ENCODE data around the gene SETD4.
A peak's percentile ranks its signal among the peaks of the same experiment; 100 is the strongest.
"Not testable (repeated sequence)": the region's sequence is repeated elsewhere in the genome, so short reads cannot be mapped to it uniquely, and the experiment has no call there.

Gene SETD4

DNA sequence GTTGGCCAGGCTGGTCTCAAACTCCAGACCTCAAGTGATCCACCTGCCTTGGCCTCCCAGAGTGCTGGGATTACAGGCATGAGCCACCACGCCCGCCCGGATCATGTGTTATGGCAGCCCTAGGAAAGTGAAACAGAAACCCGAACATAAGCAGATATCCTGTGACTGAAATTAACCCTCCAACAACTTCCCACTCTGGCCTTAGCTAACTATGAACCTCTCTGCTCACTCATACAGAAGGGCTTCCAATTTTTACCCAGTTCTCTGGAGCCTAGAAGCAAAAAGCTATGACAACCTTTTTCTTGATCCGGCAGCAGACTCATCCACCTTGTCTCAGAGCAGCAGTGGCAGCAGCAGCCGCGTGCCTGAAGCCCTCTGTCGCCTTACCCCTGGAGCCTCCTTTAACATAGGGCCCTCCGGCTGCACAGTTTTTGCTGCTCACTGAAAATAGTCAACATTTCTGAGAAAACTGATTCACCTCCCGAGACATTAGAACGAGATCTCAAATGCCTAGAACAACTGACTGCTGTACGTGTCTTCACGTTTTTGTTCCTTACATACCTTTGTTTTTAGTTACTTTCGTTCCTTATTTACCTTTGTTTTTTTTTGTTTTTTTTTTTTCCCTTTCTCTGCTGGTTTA, 18.8 kb upstream of the SETD4 start:
- DNase-seq (ENCODE audit: low read depth in 4 of 4, low spot score in 1 of 4) = peak in 2 of 4 experiments; percentile 6 to 9

DNA sequence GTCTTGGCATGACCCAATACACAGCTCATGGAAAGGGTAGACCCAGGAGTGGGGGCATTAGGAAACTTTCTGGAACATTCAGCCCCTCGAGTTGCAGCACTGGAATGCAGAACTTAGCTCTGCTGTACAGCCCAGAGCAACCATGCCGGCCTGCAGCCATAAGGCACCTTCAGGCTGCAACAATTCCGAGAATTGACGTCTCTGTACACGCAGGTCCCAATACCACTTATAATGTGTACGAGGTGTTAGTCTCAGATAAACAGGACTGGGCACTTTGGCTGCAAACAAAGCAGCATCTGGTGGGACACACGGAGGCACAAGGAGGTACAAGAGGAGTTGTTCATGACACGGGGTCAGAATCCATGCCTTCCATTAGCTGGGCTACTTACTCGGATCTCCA, 17.4 kb upstream of the SETD4 start:
- DNase-seq (ENCODE audit: low read depth in 4 of 4, low spot score in 1 of 4) = no peak

DNA sequence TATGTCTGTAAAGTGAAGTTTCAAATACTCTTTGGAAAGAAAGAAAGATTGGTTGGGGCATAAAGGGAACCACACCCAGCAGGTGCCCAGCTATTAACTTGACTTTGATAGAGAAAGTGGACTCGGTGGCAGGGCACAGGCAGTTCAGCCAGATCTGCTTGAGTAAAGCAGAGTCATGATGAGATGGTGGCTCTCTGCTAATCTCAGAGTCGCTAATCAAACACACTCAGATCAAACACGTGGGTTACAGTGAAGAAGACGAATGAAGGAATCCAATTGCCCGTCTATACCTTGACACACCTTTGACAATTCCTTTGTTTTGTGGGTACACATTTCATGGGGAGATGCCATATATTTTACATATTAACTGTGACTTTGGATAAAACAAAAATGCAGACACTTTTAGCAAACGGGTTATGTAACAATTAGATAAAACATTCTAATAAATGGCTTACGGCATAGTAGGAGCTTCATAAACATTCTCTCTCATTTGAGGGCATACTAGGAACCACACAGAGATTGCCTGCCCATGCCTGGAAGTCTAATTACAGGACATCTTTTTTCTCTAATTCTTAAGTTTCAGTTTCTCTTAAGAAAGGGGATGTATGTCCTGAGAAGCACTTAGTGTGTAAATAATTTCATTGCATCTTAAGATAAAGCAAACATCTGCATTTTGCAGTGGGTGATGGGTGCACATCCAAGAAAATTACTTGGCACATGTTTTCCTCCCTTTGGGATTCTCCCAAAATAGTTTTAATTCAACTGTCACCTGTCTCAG, 16.7 kb upstream of the SETD4 start:
- no peak for DNase-seq (ENCODE audit: low read depth in 4 of 4, low spot score in 1 of 4)

DNA sequence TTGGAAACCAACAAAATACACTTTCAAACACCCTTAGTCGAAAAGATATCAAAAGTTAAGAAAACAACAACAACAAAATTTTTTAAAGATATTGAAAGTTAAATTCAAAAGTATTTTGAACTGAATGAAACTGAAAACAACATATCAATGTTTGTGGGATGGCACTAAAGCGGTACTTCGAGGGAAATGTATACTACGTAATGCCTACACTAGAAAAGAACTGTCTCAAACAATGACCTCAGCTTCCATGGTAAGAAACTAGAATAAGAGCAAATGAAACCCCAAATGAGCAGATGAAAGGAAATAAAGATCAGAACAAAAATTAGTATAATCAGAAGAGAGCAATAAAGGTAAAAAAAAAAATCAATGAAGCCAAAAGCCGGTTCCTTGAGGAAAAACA, 15.6 kb upstream of the SETD4 start:
- no peak for DNase-seq (ENCODE audit: low read depth in 4 of 4, low spot score in 1 of 4)

DNA sequence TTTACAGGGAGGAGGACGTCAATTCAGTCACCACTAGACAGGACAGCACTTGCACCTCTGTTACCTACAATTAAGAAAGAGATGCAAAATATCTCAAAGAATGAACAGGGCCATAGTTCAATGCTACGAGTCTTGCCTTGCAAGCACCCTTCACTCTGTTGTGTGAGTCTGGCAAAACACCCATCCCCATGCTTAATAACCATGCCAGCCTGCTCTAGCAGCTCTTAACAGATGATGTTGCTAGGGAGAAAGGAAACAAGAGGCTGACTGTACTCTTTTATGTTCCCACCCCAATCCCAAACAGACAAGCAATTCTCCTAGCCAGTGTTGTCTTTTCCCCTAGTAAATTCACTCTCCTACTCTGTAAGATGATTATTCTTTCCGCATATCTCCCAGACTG, 14.8 kb upstream of the SETD4 start:
- DNase-seq (ENCODE audit: low read depth in 4 of 4, low spot score in 1 of 4) = no peak

DNA sequence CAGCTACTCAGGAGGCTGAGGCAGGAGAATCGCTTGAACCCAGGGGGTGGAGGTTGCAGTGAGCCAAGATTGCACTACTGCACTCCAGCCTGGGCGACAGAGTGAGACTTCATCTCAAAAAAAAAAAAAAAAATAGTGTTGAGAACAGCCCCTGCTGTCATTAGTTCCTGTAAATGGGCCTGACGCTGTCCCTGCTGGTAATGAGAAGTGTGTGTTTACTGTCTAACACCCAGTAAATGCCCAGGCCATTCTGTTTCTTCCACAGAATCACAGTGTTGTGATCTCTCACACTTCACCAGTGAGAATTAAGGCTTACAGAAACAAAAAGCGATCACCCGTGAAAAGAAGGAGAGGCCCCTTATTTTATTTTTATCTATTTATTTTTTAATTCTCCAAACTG, 13.6 kb upstream of the SETD4 start:
- DNase-seq (ENCODE audit: low read depth in 4 of 4, low spot score in 1 of 4) = not testable (repeated sequence)

DNA sequence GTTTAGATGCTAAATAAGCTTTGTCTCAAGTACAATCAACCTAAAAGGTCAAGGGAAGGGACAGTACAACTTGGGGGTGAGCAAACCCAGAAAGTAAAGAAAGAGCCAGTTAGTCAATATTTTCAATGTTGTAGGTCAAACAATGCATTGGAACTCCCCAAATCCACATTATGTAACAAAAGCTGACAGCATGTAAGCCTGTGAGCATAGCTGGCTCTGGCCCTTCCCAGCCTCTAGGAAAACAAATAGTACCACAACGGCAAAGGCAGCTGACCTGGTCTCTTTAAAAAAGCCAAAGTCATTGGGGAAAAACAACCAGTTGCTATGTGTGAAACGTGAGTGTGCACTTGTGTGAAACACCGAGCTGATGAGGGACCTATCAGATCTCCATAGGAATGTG, 12.9 kb upstream of the SETD4 start:
- DNase-seq (ENCODE audit: low read depth in 4 of 4, low spot score in 1 of 4) = no peak

DNA sequence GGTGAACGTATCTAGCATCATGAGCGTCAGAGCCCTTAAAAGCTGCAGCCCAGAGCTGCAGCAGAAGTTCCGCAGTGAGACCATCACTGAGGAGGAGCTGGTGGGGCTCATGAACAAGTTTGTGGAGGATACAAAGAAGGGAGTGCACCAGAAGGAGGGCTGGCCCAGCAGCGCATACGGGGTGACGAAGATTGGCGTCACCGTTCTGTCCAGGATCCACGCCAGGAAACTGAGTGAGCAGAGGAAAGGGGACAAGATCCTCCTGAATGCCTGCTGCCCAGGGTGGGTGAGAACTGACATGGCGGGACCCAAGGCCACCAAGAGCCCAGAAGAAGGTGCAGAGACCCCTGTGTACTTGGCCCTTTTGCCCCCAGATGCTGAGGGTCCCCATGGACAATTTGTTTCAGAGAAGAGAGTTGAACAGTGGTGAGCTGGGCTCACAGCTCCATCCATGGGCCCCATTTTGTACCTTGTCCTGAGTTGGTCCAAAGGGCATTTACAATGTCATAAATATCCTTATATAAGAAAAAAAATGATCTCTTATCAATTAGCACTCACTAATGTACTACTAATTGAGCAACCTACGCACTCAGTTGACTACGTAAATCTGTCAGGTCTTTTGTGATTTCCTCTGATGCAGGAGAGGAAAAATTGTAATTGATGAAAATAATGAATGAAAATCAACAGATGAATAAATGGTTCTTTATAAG, 12.3 kb upstream of the SETD4 start:
- DNase-seq (ENCODE audit: low read depth in 4 of 4, low spot score in 1 of 4) = no peak

DNA sequence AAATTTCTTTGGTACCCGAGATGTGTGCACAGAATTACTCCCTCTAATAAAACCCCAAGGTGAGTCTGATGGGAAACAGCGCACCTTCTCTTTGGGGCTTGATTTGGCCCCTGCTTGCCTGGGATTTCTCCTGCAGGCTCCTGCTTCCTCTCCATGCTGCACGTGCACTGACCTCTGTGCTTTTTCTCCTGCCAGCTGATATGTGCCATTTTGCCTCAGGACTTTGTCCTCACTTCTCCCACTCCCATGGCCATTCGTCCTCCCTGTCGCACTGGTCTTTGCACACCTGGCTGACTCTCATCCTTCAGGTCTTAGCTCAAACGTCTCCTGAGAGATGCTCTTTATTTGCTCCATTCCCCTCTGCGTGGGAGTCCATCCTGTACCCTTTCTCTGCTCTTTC, 10.7 kb upstream of the SETD4 start:
- DNase-seq (ENCODE audit: low read depth in 4 of 4, low spot score in 1 of 4) = no peak

DNA sequence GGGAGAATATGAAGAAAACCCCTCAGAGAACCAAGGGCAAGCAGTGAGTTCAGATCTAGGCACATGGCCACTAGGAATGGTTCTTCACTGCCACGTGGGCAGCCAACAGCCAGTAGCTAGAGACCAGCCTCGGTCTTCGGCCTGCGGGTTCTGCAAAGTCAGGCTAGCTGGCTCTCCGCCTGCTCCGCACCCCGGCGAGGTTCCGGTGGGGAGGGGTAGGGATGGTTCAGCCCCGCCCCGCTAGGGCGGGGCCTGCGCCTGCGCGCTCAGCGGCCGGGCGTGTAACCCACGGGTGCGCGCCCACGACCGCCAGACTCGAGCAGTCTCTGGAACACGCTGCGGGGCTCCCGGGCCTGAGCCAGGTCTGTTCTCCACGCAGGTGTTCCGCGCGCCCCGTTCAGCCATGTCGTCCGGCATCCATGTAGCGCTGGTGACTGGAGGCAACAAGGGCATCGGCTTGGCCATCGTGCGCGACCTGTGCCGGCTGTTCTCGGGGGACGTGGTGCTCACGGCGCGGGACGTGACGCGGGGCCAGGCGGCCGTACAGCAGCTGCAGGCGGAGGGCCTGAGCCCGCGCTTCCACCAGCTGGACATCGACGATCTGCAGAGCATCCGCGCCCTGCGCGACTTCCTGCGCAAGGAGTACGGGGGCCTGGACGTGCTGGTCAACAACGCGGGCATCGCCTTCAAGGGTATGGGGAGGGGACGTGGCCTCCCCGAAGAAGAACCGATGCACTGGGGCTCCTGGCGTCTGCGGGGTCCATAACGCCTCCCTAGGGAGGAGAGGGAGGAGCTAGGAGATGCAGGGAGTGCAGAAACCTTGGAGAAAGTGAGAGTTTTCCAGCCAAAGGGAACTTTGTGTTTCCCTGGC, 9.6 kb upstream of the SETD4 start, which contains the start of gene CBR1:
CBR1 (plus strand) TSS at position 312 of the 871 bp plus-strand sequence; CDS start at position 404, 92 bp downstream.
- peak; percentile 66 to 85 (median 78) for DNase-seq (ENCODE audit: low read depth in 4 of 4, low spot score in 1 of 4)

DNA sequence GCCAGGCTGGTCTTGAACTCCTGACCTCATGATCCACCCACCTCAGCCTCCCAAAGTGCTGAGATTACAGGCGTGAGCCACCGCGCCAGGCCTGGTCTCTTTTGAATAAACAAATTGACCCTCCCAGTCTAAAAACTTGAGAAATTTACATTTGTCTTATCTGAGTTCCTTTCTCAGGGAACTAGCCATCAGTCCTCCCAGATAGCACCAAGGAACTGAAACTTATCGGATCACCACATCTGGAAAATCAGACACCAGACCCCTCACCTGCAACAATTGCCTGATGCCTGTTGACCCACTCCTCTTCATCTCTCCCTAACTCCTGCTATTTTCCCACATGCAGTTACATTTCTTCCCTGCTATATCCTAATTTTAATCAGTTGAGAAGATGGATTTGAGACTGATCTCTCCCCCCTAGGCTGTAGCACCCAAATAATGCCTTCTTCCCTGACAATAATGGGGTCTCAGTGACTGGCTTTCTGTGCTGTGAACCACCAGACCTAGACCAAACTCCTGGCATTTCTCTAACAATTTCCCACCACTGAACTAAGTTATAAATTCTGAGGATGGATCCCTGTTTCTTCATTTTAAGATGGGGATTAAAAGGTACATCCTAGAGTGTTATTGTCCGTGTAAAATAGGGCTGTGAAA, 8.5 kb upstream of the SETD4 start:
- DNase-seq (ENCODE audit: low read depth in 4 of 4, low spot score in 1 of 4) = no peak

DNA sequence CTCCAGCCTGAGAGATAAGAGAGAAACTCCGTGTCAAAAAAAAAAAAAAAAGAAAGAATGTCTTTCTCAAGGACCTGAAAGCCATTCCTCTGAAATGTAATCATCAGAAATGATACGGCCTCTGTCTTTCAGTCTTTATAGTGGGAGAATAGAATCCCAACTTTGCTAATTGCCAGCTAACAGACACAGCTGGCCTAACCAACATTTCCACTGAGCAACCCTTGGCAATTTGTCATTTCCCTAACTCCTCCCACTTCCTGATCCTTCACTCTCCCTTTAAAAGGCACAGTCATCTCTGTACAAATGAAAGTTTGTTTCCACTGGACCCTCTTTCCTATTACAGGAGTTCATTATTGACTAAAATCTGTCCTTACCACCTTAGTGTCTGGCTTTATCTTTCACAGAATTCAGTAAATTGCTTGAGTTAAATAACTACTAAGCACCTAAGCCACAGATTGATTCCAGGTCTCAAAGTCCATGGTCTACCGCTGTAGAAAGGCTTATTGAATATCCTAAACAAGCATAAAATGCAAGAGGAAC, 5.2 kb upstream of the SETD4 start:
- DNase-seq (ENCODE audit: low read depth in 4 of 4, low spot score in 1 of 4) = no peak

DNA sequence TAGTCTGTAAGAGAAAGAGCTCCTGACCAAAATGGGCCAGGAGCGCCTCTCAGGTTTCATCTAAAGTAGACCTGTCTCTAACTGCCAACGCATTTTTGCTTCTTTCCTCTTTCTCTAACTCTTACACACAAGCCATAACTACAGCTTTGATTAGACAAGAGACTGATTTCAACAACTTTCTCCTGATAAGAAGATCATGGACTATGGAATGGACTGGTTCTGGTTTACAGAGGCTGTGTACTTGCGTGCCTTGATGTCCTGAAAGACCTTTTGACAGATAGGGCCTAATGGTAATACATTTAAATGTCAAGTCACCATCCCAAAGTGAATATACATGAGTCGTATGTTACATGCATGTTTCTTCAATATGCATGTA, 3.7 kb upstream of the SETD4 start:
- no peak for DNase-seq (ENCODE audit: low read depth in 4 of 4, low spot score in 1 of 4)

DNA sequence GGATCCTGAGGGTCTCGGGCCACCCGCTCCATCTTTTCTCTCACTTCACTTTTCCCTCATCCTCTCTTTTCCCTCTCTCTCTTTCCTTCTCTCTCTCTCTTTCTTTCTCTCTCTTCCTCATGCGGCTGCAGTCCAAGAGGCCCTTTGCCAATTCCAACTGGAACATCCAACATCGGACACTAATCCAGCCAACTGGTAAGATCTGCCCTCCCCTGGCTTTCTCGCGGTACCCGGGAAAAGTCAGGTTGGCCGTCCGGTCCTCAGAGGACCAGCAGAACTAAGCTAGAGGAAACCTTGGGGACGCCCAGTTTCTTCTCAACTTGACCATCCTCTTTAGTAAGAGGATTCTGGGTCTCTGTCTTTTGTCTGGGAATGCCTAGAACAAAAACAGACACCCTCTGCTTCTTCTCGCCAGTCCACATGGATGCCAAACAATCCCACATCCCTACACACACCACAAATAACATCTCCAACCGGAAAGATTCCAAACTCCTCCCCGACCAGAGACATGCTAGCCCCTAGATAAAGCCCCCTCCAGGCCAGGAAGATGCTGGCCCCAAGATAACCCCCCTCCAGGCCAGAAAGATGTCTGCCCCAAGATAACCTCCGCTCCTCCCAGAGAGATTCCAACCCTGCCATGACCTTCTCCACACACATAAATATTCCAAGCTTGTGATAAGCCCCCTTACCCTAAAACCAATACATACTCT, 3.2 kb upstream of the SETD4 start:
- DNase-seq (ENCODE audit: low read depth in 4 of 4, low spot score in 1 of 4) = no peak

DNA sequence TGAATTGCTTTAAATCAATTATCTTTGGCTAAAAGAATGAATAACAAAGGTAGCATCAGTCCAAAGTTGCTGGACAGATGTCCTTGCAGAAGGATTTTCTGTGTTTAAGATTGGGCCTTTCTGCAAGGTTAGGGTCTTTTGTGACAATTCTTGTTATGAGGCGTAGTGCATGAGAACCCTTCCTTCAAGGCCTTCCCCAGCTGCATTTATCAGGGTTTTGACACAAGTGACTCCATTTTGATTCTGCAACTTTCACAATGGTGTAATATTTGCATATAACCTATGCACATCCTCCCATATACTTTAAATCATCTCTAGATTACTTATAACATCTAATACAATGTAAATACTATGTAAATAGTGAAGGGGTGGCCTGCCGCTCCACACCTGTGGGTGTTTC, 1.1 kb upstream of the SETD4 start:
- no peak for DNase-seq (ENCODE audit: low read depth in 4 of 4, low spot score in 1 of 4)

DNA sequence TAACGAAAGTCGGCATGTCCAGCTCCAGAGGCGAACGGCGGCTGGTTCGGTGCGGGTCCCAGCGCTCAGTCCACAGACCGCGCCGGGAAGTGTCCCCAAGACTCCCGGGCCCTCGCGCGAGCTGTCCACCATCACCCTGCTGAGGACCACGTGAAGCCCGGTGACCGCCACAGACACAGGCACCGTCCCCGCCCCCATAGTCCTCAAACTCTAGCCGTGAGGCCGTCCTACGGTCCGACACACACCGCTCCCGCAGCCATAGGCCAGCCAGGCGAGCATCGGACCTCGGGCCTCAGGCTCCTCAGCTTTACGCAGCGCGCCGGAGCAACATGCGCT, 535 bp downstream of the SETD4 start:
- DNase-seq (ENCODE audit: low read depth in 4 of 4, low spot score in 1 of 4) = peak in 2 of 4 experiments; percentile 3 to 14

DNA sequence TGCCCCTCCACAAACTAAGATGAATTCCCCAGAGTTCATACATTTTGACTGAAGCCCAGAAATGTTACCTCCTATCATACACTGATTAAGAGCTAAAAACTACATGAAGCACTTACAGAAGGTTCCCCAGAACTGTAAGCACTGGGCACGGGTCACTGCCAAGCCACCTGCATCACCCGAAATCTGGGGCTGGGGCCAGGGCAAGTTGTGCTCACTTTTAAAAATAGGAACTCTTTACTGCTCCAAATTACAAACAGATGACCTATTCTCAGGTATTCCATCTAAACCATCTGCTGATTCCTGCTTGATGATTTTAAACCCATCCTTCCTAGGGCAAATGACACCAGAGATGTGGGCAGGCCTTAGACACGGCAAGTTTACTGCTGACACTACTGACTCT, 4.8 kb downstream of the SETD4 start:
- DNase-seq (ENCODE audit: low read depth in 4 of 4, low spot score in 1 of 4) = no peak

DNA sequence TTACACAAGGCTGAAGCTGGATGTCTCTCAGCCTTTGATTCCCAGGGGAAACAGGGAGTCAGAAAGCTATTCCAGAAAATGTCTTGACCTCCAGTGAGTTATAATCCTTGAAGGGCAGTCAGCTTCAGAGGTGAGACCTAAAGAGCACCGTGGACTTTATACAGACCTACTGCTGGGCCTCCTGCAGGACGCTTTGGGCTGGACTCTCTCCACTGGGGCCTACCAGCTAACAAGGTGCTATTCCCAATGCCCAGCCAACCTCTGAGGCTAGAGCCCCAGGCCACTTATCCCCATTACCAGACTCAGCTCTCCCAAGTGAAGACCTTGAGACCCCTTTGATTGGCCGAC, 6.6 kb downstream of the SETD4 start:
- no peak for DNase-seq (ENCODE audit: low read depth in 4 of 4, low spot score in 1 of 4)

DNA sequence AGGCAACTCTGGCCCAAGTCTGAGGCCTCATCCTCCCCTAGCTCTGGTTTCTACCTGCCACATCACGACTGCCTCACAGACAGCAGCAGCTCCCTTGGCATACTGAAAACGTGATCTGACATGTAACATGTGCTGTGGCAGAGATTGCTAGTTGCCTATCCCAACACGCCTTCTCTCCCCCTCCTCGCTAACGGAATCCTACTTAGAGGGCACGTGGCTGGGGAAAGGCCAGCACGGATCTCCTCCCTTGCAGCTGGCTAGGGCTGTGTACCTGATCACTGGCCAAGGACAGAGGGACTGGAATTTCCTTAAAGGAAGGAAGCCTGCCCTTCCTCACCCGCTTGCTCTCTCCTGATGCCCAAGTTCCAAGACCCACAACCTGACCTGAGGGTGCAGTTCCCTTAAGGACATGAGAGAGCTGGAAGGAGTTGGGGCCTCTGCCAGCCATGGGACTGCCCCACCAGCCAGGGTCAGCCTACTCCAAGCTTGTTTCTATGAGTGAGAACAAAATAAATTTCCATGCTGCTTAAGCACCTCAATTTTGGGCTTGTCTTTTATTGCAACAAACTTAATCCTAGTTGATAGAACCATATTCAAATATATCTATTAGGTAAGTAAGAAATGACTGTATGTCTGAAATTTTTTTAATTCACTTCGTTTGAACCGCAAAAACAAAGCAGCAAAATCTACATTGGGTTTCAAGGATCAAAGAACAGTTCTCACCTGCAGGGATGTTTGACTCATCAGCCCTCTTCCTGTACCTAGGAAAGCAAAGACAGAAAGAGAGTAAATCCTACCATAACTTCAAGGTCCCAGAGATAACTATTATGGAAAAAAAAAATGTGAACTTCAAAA, 7.2 kb downstream of the SETD4 start:
- DNase-seq (ENCODE audit: low read depth in 4 of 4, low spot score in 1 of 4) = no peak

Data from stimulated activated CD4-positive, alpha-beta T cell treated with anti-CD3 and anti-CD28 coated beads, Interleukin-1b, Interleukin-23, amount 100 ng/mL, for 24 hours (primary cell).